WTC11 (cell line): ENCODE data around the gene KIRREL3. TPM values are rescaled to one million over a fixed set of nuclear protein-coding genes. Genes with fewer than 3 reads are reported as not detected.
"Not testable (repeated sequence)": the region's sequence is repeated elsewhere in the genome, so short reads cannot be mapped to it uniquely, and the experiment has no call there.

Source experiments
- ATAC-seq: fragments of 200-7000 bp; cut with Tn5 transposase; 2 replicates; pipeline ENCODE4 v1.10.0; 2021; ENCODE audit warnings: mild to moderate bottlenecking, moderate library complexity
- CTCF ChIA-PET: fragments of 300-600 bp; sonication (Branson Sonifier 250); formaldehyde crosslinking; loops from one replicate; lab custom pipeline; 2021; ENCODE audit warnings: antibody characterized with exemption; lab: Charles Lee
- POLR2A ChIA-PET: fragments of 350-600 bp; sonication (Branson Sonifier 250); formaldehyde crosslinking; loops from one replicate; lab custom pipeline; 2021; ENCODE audit warnings: antibody characterized with exemption; lab: Charles Lee
- DNase-seq: peaks from one replicate; pipeline ENCODE4 v3.0.0; 2021; ENCODE audit warnings: low spot score
- H3K27ac Mint-ChIP-seq: 2 replicates; pipeline ENCODE4 v1.8.0; 2021; ENCODE audit warnings: mixed read lengths
- H3K27me3 Mint-ChIP-seq: 2 replicates; pipeline ENCODE4 v1.8.0; 2021; ENCODE audit warnings: low read depth, mild to moderate bottlenecking, moderate library complexity, mixed read lengths
- H3K36me3 Mint-ChIP-seq: 2 replicates; pipeline ENCODE4 v1.8.0; 2021; ENCODE audit warnings: mixed read lengths
- H3K4me1 Mint-ChIP-seq: 2 replicates; pipeline ENCODE4 v1.8.0; 2022; ENCODE audit warnings: mixed read lengths
- H3K4me3 Mint-ChIP-seq: 2 replicates; pipeline ENCODE4 v1.8.0; 2021; ENCODE audit warnings: mild to moderate bottlenecking, moderate library complexity, mixed read lengths
- H3K9me3 Mint-ChIP-seq: 2 replicates; pipeline ENCODE4 v1.8.0; 2021; ENCODE audit warnings: mixed read lengths
- JAZF1 ChIP-seq: fragments of 250-450 bp; sonication (Bioruptor Pico); IDR thresholded peaks from 2 replicates; pipeline ENCODE4 v1.9.0; 2021; ENCODE audit warnings: moderate library complexity, mild to moderate bottlenecking, inconsistent platforms
- JUN ChIP-seq: sonication (generic); formaldehyde crosslinking; IDR thresholded peaks from 2 replicates; pipeline ENCODE4 v1.8.0; 2023; ENCODE audit warnings: mild to moderate bottlenecking, missing genetic modification reagents
- NR1H2 ChIP-seq: sonication (generic); formaldehyde crosslinking; IDR thresholded peaks from 2 replicates; pipeline ENCODE4 v1.9.0; 2021; ENCODE audit warnings: mild to moderate bottlenecking, moderate library complexity, missing genetic modification reagents
- NR2C2 ChIP-seq: sonication (generic); formaldehyde crosslinking; IDR thresholded peaks from 2 replicates; pipeline ENCODE4 v1.8.0; 2022; ENCODE audit warnings: mild to moderate bottlenecking, missing genetic modification reagents
- NR3C1 ChIP-seq: sonication (generic); formaldehyde crosslinking; conservative IDR thresholded peaks from 2 replicates; pipeline ENCODE4 v1.8.1; 2023; ENCODE audit warnings: low read depth, mild to moderate bottlenecking, missing genetic modification reagents
- SMAD3 ChIP-seq: sonication (generic); formaldehyde crosslinking; IDR thresholded peaks from 2 replicates; pipeline ENCODE4 v1.8.0; 2022; ENCODE audit warnings: missing genetic modification reagents, mild to moderate bottlenecking, borderline replicate concordance
- SP1 ChIP-seq: sonication (generic); formaldehyde crosslinking; conservative IDR thresholded peaks from 2 replicates; pipeline ENCODE4 v1.8.1; 2022; ENCODE audit warnings: missing genetic modification reagents
- TEAD4 ChIP-seq: sonication (generic); formaldehyde crosslinking; IDR thresholded peaks from 2 replicates; pipeline ENCODE4 v1.8.0; 2022; ENCODE audit warnings: mild to moderate bottlenecking, missing genetic modification reagents
- ZBTB21 ChIP-seq: sonication (generic); formaldehyde crosslinking; IDR thresholded peaks from 2 replicates; pipeline ENCODE4 v1.8.1; 2023; ENCODE audit warnings: mild to moderate bottlenecking, missing genetic modification reagents, borderline replicate concordance
- ZNF317 ChIP-seq: sonication (generic); formaldehyde crosslinking; IDR thresholded peaks from 2 replicates; pipeline ENCODE4 v1.8.1; 2023; ENCODE audit warnings: low read depth, mild to moderate bottlenecking, moderate library complexity, missing genetic modification reagents, borderline replicate concordance
- ZNF416 ChIP-seq: fragments of 250-450 bp; sonication (Bioruptor Pico); IDR thresholded peaks from 2 replicates; pipeline ENCODE4 v1.9.0; 2021; ENCODE audit warnings: mild to moderate bottlenecking, inconsistent platforms
- ZNF423 ChIP-seq: fragments of 250-450 bp; sonication (Bioruptor Pico); IDR thresholded peaks from 2 replicates; pipeline ENCODE4 v2.1.2; 2022; ENCODE audit warnings: mild to moderate bottlenecking, moderate library complexity
- total RNA-seq: library from RNA; stranded (reverse); gene quantifications from 3 replicates; pipeline ENCODE4 v1.2.3, GENCODE V29; 2021
- TF ChIP-seq, protein P1 (sequence below): sonication (generic); formaldehyde crosslinking; conservative IDR thresholded peaks from 2 replicates; pipeline ENCODE4 v1.8.1; 2023; ENCODE audit warnings: mild to moderate bottlenecking, low read depth, missing genetic modification reagents, moderate library complexity
- TF ChIP-seq, protein P2 (sequence below): sonication (generic); formaldehyde crosslinking; IDR thresholded peaks from 2 replicates; pipeline ENCODE4 v1.8.1; 2023; ENCODE audit warnings: mild to moderate bottlenecking, missing genetic modification reagents, moderate library complexity
- TF ChIP-seq, protein P3 (sequence below): sonication (generic); formaldehyde crosslinking; IDR thresholded peaks from 2 replicates; pipeline ENCODE4 v1.8.0; 2022; ENCODE audit warnings: mild to moderate bottlenecking, missing genetic modification reagents
- TF ChIP-seq, protein P4 (sequence below): fragments of 250-450 bp; sonication (Bioruptor Pico); IDR thresholded peaks from 2 replicates; pipeline ENCODE4 v1.8.0; 2021; ENCODE audit warnings: mild to moderate bottlenecking
- TF ChIP-seq, protein P5 (sequence below): sonication (generic); formaldehyde crosslinking; IDR thresholded peaks from 2 replicates; pipeline ENCODE4 v1.8.1; 2022; ENCODE audit warnings: mild to moderate bottlenecking, moderate library complexity, missing genetic modification reagents
- TF ChIP-seq, protein P6 (sequence below): sonication (generic); formaldehyde crosslinking; IDR thresholded peaks from 2 replicates; pipeline ENCODE4 v1.8.1; 2022; ENCODE audit warnings: missing genetic modification reagents, borderline replicate concordance
- TF ChIP-seq, protein P7 (sequence below): sonication (generic); formaldehyde crosslinking; IDR thresholded peaks from 2 replicates; pipeline ENCODE4 v1.8.1; 2022; ENCODE audit warnings: low read depth, missing genetic modification reagents, borderline replicate concordance
- TF ChIP-seq, protein P8 (sequence below): fragments of 250-450 bp; sonication (Bioruptor Pico); IDR thresholded peaks from 2 replicates; pipeline ENCODE4 v1.9.0; 2021; ENCODE audit warnings: moderate library complexity, mild to moderate bottlenecking, inconsistent platforms, borderline replicate concordance

Gene KIRREL3
- total RNA-seq, 1 experiment from 2014 or later, result 0.59 TPM

DNA sequence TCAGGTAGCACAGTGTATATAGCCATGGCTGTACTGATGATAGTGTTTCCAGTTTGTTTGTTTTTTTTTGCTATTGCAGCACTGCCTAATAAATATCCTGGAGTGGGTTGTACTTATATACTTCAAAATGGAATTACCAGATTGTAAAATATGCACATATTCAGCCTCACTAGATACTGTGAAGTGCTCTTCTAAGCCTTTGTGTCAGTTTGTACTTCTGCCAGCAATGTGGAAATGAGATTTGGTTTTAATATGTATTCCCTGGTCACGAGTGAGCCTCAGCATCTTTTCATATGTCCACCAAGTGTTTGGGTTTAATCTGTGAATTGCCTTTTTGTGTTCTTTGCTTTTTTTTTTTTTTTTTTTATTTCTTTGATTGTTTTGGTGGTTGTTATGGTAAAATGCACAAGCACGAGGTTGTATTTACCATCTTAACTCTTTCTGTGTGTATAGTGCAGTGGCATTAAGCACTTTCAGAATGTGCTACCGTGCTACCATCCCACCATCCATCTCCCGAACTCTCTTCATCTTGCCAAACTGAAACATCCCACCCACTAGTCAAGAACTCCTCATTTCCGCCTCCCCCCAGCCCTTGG, 610.2 kb downstream of the KIRREL3 start:
- no peaks in the 10 kb centered on the region for H3K27me3 Mint-ChIP-seq
- ChIA-PET CTCF (interaction anchor here (1.2 kb wide), 1 partner anchor 80 kb away, joined by 3 read pairs; no protein-coding TSS in a partner anchor), POLR2A (no interaction called here)
- no peak overlapping the region for H3K27ac Mint-ChIP-seq
- H3K4me1 Mint-ChIP-seq, result peaks cover 28% of the 10 kb centered on the region
- H3K9me3 Mint-ChIP-seq, result no peaks in the 10 kb centered on the region
- TF ChIP-seq JAZF1 (CRISPR knock-in tag), result no peak
- TF ChIP-seq, protein P1, sequence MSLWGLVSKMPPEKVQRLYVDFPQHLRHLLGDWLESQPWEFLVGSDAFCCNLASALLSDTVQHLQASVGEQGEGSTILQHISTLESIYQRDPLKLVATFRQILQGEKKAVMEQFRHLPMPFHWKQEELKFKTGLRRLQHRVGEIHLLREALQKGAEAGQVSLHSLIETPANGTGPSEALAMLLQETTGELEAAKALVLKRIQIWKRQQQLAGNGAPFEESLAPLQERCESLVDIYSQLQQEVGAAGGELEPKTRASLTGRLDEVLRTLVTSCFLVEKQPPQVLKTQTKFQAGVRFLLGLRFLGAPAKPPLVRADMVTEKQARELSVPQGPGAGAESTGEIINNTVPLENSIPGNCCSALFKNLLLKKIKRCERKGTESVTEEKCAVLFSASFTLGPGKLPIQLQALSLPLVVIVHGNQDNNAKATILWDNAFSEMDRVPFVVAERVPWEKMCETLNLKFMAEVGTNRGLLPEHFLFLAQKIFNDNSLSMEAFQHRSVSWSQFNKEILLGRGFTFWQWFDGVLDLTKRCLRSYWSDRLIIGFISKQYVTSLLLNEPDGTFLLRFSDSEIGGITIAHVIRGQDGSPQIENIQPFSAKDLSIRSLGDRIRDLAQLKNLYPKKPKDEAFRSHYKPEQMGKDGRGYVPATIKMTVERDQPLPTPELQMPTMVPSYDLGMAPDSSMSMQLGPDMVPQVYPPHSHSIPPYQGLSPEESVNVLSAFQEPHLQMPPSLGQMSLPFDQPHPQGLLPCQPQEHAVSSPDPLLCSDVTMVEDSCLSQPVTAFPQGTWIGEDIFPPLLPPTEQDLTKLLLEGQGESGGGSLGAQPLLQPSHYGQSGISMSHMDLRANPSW, result no peak
- TF ChIP-seq ZNF423 (CRISPR knock-in tag), result no peak
- TF ChIP-seq ZNF416 (CRISPR knock-in tag), result no peak
- TF ChIP-seq, protein P2, sequence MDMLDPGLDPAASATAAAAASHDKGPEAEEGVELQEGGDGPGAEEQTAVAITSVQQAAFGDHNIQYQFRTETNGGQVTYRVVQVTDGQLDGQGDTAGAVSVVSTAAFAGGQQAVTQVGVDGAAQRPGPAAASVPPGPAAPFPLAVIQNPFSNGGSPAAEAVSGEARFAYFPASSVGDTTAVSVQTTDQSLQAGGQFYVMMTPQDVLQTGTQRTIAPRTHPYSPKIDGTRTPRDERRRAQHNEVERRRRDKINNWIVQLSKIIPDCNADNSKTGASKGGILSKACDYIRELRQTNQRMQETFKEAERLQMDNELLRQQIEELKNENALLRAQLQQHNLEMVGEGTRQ (CRISPR knock-in tag), result no peak
- TF ChIP-seq NR1H2 (CRISPR knock-in tag), result no peak
- TF ChIP-seq ZBTB21 (CRISPR knock-in tag), result no peak
- H3K4me3 Mint-ChIP-seq, result no peak overlapping the region
- H3K36me3 Mint-ChIP-seq, result no peaks in the 10 kb centered on the region
- DNase-seq (no peak), ATAC-seq (no peak)

DNA sequence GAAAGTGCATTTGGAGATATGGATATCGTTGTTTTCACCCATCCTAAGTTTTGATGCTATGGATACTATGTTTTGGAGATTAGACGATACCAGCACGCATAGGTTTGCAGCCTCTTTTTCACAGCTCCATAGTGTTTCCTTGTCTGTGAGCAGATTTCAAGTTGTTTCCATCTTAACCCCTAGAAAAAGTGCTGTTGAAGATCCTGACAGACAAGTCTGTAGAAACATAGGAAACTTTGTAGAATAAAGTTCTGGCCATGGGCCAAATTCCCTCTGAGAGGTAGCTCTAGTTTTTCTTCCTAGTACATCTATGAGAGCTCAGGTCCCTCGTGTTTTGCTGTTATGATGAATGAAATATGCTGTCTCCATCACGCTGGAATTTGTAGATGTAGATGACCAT, 612.7 kb downstream of the KIRREL3 start:
- Mint-ChIP-seq H3K27me3 (no peaks in the 10 kb centered on the region), H3K27ac (no peak overlapping the region), H3K4me1 (peaks cover 23% of the 10 kb centered on the region), H3K4me3 (no peak overlapping the region), H3K36me3 (no peaks in the 10 kb centered on the region), H3K9me3 (no peaks in the 10 kb centered on the region)
- TF ChIP-seq, protein P3, sequence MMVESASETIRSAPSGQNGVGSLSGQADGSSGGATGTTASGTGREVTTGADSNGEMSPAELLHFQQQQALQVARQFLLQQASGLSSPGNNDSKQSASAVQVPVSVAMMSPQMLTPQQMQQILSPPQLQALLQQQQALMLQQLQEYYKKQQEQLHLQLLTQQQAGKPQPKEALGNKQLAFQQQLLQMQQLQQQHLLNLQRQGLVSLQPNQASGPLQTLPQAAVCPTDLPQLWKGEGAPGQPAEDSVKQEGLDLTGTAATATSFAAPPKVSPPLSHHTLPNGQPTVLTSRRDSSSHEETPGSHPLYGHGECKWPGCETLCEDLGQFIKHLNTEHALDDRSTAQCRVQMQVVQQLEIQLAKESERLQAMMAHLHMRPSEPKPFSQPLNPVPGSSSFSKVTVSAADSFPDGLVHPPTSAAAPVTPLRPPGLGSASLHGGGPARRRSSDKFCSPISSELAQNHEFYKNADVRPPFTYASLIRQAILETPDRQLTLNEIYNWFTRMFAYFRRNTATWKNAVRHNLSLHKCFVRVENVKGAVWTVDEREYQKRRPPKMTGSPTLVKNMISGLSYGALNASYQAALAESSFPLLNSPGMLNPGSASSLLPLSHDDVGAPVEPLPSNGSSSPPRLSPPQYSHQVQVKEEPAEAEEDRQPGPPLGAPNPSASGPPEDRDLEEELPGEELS (CRISPR knock-in tag), result no peak
- TF ChIP-seq, protein P4, sequence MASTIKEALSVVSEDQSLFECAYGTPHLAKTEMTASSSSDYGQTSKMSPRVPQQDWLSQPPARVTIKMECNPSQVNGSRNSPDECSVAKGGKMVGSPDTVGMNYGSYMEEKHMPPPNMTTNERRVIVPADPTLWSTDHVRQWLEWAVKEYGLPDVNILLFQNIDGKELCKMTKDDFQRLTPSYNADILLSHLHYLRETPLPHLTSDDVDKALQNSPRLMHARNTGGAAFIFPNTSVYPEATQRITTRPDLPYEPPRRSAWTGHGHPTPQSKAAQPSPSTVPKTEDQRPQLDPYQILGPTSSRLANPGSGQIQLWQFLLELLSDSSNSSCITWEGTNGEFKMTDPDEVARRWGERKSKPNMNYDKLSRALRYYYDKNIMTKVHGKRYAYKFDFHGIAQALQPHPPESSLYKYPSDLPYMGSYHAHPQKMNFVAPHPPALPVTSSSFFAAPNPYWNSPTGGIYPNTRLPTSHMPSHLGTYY (CRISPR knock-in tag), result no peak
- TF ChIP-seq NR3C1 (CRISPR knock-in tag) (no peak), ZNF317 (CRISPR knock-in tag) (no peak), NR2C2 (CRISPR knock-in tag) (no peak), NR1H2 (CRISPR knock-in tag) (no peak), SP1 (CRISPR knock-in tag) (no peak), SMAD3 (CRISPR knock-in tag) (no peak), TEAD4 (CRISPR knock-in tag) (no peak), JUN (CRISPR knock-in tag) (no peak)
- TF ChIP-seq, protein P5, sequence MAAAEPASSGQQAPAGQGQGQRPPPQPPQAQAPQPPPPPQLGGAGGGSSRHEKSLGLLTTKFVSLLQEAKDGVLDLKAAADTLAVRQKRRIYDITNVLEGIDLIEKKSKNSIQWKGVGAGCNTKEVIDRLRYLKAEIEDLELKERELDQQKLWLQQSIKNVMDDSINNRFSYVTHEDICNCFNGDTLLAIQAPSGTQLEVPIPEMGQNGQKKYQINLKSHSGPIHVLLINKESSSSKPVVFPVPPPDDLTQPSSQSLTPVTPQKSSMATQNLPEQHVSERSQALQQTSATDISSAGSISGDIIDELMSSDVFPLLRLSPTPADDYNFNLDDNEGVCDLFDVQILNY (CRISPR knock-in tag), result no peak
- TF ChIP-seq, protein P6, sequence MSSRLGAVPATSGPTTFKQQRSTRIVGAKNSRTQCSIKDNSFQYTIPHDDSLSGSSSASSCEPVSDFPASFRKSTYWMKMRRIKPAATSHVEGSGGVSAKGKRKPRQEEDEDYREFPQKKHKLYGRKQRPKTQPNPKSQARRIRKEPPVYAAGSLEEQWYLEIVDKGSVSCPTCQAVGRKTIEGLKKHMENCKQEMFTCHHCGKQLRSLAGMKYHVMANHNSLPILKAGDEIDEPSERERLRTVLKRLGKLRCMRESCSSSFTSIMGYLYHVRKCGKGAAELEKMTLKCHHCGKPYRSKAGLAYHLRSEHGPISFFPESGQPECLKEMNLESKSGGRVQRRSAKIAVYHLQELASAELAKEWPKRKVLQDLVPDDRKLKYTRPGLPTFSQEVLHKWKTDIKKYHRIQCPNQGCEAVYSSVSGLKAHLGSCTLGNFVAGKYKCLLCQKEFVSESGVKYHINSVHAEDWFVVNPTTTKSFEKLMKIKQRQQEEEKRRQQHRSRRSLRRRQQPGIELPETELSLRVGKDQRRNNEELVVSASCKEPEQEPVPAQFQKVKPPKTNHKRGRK (CRISPR knock-in tag), result no peak
- TF ChIP-seq, protein P7, sequence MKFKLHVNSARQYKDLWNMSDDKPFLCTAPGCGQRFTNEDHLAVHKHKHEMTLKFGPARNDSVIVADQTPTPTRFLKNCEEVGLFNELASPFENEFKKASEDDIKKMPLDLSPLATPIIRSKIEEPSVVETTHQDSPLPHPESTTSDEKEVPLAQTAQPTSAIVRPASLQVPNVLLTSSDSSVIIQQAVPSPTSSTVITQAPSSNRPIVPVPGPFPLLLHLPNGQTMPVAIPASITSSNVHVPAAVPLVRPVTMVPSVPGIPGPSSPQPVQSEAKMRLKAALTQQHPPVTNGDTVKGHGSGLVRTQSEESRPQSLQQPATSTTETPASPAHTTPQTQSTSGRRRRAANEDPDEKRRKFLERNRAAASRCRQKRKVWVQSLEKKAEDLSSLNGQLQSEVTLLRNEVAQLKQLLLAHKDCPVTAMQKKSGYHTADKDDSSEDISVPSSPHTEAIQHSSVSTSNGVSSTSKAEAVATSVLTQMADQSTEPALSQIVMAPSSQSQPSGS, result no peak
- TF ChIP-seq, protein P8, sequence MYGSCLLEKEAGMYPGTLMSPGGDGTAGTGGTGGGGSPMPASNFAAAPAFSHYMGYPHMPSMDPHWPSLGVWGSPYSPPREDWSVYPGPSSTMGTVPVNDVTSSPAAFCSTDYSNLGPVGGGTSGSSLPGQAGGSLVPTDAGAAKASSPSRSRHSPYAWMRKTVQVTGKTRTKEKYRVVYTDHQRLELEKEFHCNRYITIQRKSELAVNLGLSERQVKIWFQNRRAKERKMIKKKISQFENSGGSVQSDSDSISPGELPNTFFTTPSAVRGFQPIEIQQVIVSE (CRISPR knock-in tag), result no peak
- no peak for DNase-seq
- CTCF ChIA-PET, result no interaction called here
- POLR2A ChIA-PET, result no interaction called here
- ATAC-seq, result no peak

DNA sequence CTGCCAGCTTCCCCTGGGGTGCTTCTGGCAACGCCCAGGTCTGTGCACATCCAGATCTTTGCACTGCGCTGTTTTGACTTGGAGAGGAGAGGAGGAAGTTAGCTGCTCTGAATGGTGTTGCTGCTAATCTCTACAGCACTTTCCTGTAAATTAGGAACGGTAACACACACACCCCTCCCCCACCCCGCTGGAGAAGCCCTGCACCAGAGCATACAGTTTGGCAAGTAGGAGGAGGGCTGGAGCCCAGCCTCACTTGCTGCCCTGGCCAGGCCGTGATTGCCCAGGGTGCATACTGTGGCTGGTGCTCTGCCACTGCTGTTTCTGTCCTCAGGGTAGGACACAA, 613.9 kb downstream of the KIRREL3 start:
- Mint-ChIP-seq H3K4me1 (peaks cover 20% of the 10 kb centered on the region), H3K27ac (peak overlapping the region; percentile 80; the same call in 1 of the 2 replicates)
- DNase-seq, result peak; percentile 26
- H3K36me3 Mint-ChIP-seq, H3K27me3 Mint-ChIP-seq, H3K4me3 Mint-ChIP-seq, POLR2A ChIA-PET, H3K9me3 Mint-ChIP-seq: not testable (repeated sequence)
- ATAC-seq, result peak; percentile 61
- CTCF ChIA-PET, result interaction anchor here (1.0 kb wide), 1 partner anchor 76 kb away, joined by 3 read pairs; no protein-coding TSS in a partner anchor
